Measurements from ENCODE around the gene MTHFD2. TPM values are rescaled to one million over a fixed set of nuclear protein-coding genes. Genes with fewer than 3 reads are reported as not detected.

The MTHFD2 gene
- 6.0 TPM for polyA plus RNA-seq

- Mint-ChIP-seq H3K36me3 (peaks cover 1% of the 10 kb centered on the region), H3K4me1 (peaks cover 20 to 27% (median 23%) of the 10 kb centered on the region in 3 donors), H3K4me3 (peak within 1 kb of the TSS; percentile 88 to 100 (median 98)), H3K27ac (peak within 1 kb of the TSS; percentile 86 to 100 (median 99)), H3K9me3 (no peaks in the 10 kb centered on the region), H3K27me3 (no peaks in the 10 kb centered on the region)
Observed at GRCh38 chr2:74198461-74199274, at the start of gene MTHFD2. MTHFD2 (plus strand) TSS chr2:74198615; CDS start chr2:74198642, 27 bp downstream.

GRCh38 chr2:74149247-74149525, 49.2 kb upstream of the MTHFD2 start:
- Mint-ChIP-seq H3K27ac (no peak overlapping the region), H3K4me1 (peaks cover 16 to 36% (median 17%) of the 10 kb centered on the region in 3 donors), H3K4me3 (peak overlapping the region in 1 of 4 donors; percentile 34), H3K9me3 (no peaks in the 10 kb centered on the region), H3K27me3 (no peaks in the 10 kb centered on the region), H3K36me3 (no peaks in the 10 kb centered on the region)

- Mint-ChIP-seq H3K36me3 (no peaks in the 10 kb centered on the region), H3K4me1 (peaks cover 16 to 36% (median 17%) of the 10 kb centered on the region in 3 donors), H3K27me3 (no peaks in the 10 kb centered on the region), H3K9me3 (no peaks in the 10 kb centered on the region), H3K4me3 (peak overlapping the region in 2 of 4 donors; percentile 34 to 52), H3K27ac (peak overlapping the region in 1 of 3 donors; percentile 25)
Observed at GRCh38 chr2:74149570-74150319, 48.7 kb upstream of the MTHFD2 start.

- H3K27ac Mint-ChIP-seq, result peak overlapping the region in 2 of 3 donors; percentile 26 to 36
- no peaks in the 10 kb centered on the region for H3K27me3 Mint-ChIP-seq
- peaks cover 13 to 41% (median 18%) of the 10 kb centered on the region in 3 donors for H3K4me1 Mint-ChIP-seq
- H3K36me3 Mint-ChIP-seq, result no peaks in the 10 kb centered on the region
- no peak overlapping the region for H3K4me3 Mint-ChIP-seq
- H3K9me3 Mint-ChIP-seq, result no peaks in the 10 kb centered on the region
Observed at GRCh38 chr2:74152954-74153353, 45.5 kb upstream of the MTHFD2 start.

- Mint-ChIP-seq H3K27ac (peak overlapping the region in 1 of 3 donors; percentile 47), H3K36me3 (no peaks in the 10 kb centered on the region)
Observed at GRCh38 chr2:74155830-74156229, 42.6 kb upstream of the MTHFD2 start.

GRCh38 chr2:74162951-74163350, 35.5 kb upstream of the MTHFD2 start:
- Mint-ChIP-seq H3K27ac (no peak overlapping the region), H3K36me3 (peaks cover 4% of the 10 kb centered on the region), H3K4me1 (peaks cover 0 to 5% (median 4%) of the 10 kb centered on the region in 3 donors), H3K27me3 (no peaks in the 10 kb centered on the region), H3K4me3 (no peak overlapping the region), H3K9me3 (peaks cover 0 to 2% (median 0%) of the 10 kb centered on the region in 3 donors)

More at GRCh38 chr2:74155830-74156229, 42.6 kb upstream of the MTHFD2 start:
- Mint-ChIP-seq H3K4me3 (no peak overlapping the region), H3K4me1 (peaks cover 12 to 23% (median 13%) of the 10 kb centered on the region in 3 donors), H3K9me3 (no peaks in the 10 kb centered on the region), H3K27me3 (no peaks in the 10 kb centered on the region)

- peaks cover 4% of the 10 kb centered on the region for H3K36me3 Mint-ChIP-seq
- no peaks in the 10 kb centered on the region for H3K27me3 Mint-ChIP-seq
- no peak overlapping the region for H3K27ac Mint-ChIP-seq
- peaks cover 5 to 7% (median 5%) of the 10 kb centered on the region in 3 donors for H3K4me1 Mint-ChIP-seq
- H3K4me3 Mint-ChIP-seq, result no peak overlapping the region
- H3K9me3 Mint-ChIP-seq, result peaks cover 0 to 2% (median 0%) of the 10 kb centered on the region in 3 donors
Observed at GRCh38 chr2:74164761-74165160, 33.7 kb upstream of the MTHFD2 start.

GRCh38 chr2:74168739-74169138, 29.7 kb upstream of the MTHFD2 start:
- Mint-ChIP-seq H3K9me3 (peaks cover 0 to 2% (median 0%) of the 10 kb centered on the region in 3 donors), H3K4me3 (no peak overlapping the region), H3K4me1 (peaks cover 15 to 19% (median 19%) of the 10 kb centered on the region in 3 donors), H3K27ac (peak overlapping the region in 1 of 3 donors; percentile 53), H3K36me3 (peaks cover 4% of the 10 kb centered on the region), H3K27me3 (no peaks in the 10 kb centered on the region)

- peaks cover 33 to 42% (median 39%) of the 10 kb centered on the region in 3 donors for H3K4me1 Mint-ChIP-seq
- no peaks in the 10 kb centered on the region for H3K9me3 Mint-ChIP-seq
- peaks cover 4% of the 10 kb centered on the region for H3K36me3 Mint-ChIP-seq
- H3K27me3 Mint-ChIP-seq, result no peaks in the 10 kb centered on the region
- H3K27ac Mint-ChIP-seq, result peak overlapping the region; percentile 73 to 99 (median 96)
- H3K4me3 Mint-ChIP-seq, result peak overlapping the region; percentile 82 to 99 (median 86)
Observed at GRCh38 chr2:74174909-74175308, 23.5 kb upstream of the MTHFD2 start.

- Mint-ChIP-seq H3K4me3 (peak overlapping the region; percentile 93 to 99 (median 97)), H3K36me3 (peaks cover 4% of the 10 kb centered on the region), H3K27me3 (no peaks in the 10 kb centered on the region), H3K9me3 (no peaks in the 10 kb centered on the region), H3K27ac (peak overlapping the region; percentile 97 to 99 (median 99)), H3K4me1 (peaks cover 34 to 39% (median 39%) of the 10 kb centered on the region in 3 donors)
Observed at GRCh38 chr2:74177696-74178095, 20.7 kb upstream of the MTHFD2 start.

- Mint-ChIP-seq H3K36me3 (peaks cover 4% of the 10 kb centered on the region), H3K9me3 (no peaks in the 10 kb centered on the region), H3K27me3 (no peaks in the 10 kb centered on the region), H3K4me1 (peaks cover 30 to 35% (median 34%) of the 10 kb centered on the region in 3 donors), H3K4me3 (peak within 1 kb of the TSS; percentile 93 to 99 (median 97)), H3K27ac (peak within 1 kb of the TSS; percentile 97 to 99 (median 99))
Observed at GRCh38 chr2:74178211-74179062, 20.0 kb upstream of the MTHFD2 start, which contains the start of gene MOB1A. MOB1A (minus strand) TSS chr2:74178879; CDS start chr2:74178674, 205 bp downstream.

- Mint-ChIP-seq H3K27me3 (no peaks in the 10 kb centered on the region), H3K4me1 (peaks cover 34 to 38% (median 35%) of the 10 kb centered on the region in 3 donors), H3K4me3 (peak overlapping the region; percentile 93 to 99 (median 97)), H3K27ac (peak overlapping the region; percentile 97 to 99 (median 99)), H3K9me3 (no peaks in the 10 kb centered on the region), H3K36me3 (peaks cover 4% of the 10 kb centered on the region)
Observed at GRCh38 chr2:74179063-74179865, 19.2 kb upstream of the MTHFD2 start.

- Mint-ChIP-seq H3K27ac (peak overlapping the region; percentile 86 to 91 (median 91)), H3K4me3 (peak overlapping the region; percentile 66 to 86 (median 76)), H3K4me1 (peaks cover 28 to 31% (median 31%) of the 10 kb centered on the region in 3 donors)
Observed at GRCh38 chr2:74181739-74182138, 16.7 kb upstream of the MTHFD2 start.

More at GRCh38 chr2:74181739-74182138, 16.7 kb upstream of the MTHFD2 start:
- peaks cover 2% of the 10 kb centered on the region for H3K36me3 Mint-ChIP-seq
- no peaks in the 10 kb centered on the region for H3K9me3 Mint-ChIP-seq
- no peaks in the 10 kb centered on the region for H3K27me3 Mint-ChIP-seq

Measured in IgD-negative memory B cell (primary cell).